Mesenteric fat pad (tissue), 1 donor: ENCODE measurements around the gene BNC2. TPM values are rescaled to one million over a fixed set of nuclear protein-coding genes. Genes with fewer than 3 reads are reported as not detected.
"Not testable (repeated sequence)": the region's sequence is repeated elsewhere in the genome, so short reads cannot be mapped to it uniquely, and the experiment has no call there.

ENCODE experiments used
- DNase-seq: peaks from one replicate; pipeline ENCODE4 v3.0.0-alpha.2; 2020; ENCODE audit warnings: low spot score
- total RNA-seq: library from RNA; stranded (reverse); fragmentation: NEBNext Ultra II Directional; extraction: Animal tissue kit (Norgen Biotek cat#: 25700); gene quantifications from one replicate; pipeline ENCODE4 v1.2.1, GENCODE V29; 2021
- donor health status: DM: yes; HTN: yes; CAD: no.

The BNC2 gene
- total RNA-seq, 1 donor from 2014 or later: 27.5 TPM

DNA sequence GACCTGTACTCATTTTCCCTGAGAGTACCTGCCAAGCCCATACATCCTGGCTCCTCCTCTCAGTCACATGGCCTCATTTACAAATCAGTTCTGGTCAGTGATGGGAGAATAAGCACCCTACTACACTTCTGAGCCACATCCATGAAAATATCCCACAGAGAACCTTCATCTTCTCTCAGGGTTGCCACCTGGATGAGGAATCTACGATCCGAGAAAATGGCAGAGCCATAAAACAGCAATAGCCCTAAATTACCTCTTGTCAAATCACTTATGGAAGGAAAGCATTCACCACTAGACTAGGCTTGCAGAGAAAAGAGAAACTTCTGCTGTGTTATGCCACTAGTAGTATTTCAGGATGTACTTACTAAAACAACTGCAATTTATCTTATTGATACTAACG is 324.8 kb downstream of the BNC2 start:
- DNase-seq: no peak

DNA sequence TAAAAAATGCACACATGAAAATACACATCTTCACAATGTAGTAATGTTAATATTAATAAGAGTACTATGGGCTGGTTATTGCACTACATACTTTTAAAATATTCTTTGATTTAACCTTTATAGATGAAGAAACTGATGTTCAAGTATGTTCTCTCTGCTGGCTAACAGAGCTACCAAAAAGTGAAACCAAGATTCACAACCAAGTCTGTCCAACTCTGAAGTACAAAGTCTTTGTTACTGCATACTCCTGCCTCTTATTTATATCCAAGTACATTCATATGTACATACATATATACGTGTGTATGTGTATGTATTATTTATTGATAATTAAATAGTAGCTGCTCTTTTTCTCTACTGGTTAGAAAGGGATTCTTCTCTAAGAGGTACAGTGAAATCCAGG is 325.6 kb downstream of the BNC2 start:
- DNase-seq: no peak

GRCh38 chr9:16543686-16544085 is 326.8 kb downstream of the BNC2 start:
- no peak for DNase-seq

DNA sequence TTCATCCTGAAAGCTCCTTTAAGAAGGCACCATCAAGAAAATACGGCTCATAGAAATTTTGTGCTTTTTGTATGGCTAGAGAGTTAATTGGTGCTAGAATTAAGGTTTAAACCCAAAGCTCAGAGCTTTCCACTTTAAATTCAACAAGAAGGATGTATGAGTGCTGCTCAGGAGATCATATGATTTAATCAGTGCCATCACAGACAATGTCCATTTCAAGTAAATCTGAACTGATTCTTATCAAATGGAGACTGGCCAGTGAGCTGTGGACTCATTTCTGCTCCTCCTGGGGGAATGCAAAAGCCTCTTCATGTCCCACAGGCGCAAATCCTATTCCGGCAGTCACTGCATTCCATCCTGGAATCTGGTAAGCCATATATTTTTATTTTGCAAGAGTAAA is 327.2 kb downstream of the BNC2 start:
- no peak for DNase-seq

- DNase-seq: no peak
Measured at GRCh38 chr9:16542290-16542689, 328.2 kb downstream of the BNC2 start.

DNA sequence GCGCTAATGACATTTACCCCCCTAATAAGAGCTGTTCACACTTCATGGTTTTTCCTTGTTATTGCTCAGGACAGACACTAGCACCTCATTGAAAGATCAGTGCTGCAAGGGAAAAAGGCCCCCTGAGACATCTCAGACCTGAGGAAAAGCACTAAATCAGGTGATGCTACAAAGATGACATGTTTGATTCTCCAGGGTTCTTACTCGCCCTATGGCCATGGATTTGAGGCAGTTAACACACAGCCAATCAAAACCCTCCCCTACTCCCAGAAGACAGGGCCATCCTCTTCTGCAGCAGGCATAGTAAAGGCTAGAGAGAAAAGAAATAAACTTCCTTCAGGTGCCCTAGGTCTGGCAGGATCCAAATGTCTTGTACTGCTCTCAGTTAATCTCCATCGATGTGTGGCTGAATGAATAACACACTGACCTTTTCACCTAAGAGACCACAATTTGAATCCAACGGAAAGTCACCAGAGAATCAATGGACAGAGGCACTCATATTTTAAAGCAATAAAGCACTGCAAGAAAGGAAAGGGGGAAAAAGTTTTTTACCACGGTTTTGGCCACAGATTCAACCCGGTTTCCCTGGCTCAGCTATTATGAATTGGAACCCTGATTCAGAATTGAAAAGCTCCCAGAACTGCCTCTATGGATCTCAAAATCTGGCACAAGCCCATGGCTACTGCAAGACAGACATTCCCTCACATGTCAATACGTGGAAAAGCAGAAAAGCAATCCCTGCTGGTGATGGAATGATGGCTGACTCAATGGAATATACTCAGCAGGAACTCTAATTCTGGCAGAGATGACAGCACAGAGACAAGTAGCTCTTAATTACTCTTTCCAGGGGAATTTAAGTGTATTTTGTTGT is 329.5 kb downstream of the BNC2 start:
- DNase-seq: no peak

DNA sequence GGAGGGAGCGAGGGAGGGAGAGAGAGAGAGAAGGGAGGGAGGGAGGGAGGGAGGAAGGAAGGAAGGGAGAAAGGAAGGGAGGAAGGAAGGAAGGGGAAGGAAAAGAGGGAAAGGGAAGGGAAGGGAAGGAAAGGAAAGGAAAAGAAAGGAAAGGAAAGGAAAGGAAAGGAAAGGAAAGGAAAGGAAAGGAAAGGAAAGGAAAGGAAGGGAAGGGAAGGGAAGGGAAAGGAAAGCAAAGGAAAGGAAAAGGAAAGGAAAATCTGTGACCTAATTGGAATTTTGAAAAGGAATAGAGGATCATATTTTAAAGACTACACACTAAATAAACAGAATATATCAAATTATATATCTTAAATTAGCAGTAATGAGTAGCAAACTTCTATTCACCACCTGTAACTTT is 330.8 kb downstream of the BNC2 start:
- not testable (repeated sequence) for DNase-seq

DNA sequence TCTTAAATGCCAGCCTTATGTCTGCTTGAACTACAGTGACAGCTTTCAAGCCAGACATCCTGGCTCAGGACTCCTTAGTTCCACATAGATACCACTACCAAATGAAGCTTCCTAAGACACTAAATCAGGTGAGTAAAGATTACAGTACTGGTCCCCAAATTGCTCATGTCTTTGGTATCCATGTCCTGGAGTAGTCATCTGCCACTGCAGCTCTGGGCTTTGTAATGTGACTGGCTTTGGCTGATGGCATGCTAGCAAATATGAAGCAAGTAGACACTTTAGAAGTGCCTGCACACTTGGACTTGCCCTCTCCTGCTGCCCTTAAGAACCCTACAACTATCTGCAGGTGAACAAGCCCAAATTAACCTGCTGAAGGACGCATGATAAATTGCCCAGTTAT is 334.9 kb downstream of the BNC2 start:
- DNase-seq: no peak

DNA sequence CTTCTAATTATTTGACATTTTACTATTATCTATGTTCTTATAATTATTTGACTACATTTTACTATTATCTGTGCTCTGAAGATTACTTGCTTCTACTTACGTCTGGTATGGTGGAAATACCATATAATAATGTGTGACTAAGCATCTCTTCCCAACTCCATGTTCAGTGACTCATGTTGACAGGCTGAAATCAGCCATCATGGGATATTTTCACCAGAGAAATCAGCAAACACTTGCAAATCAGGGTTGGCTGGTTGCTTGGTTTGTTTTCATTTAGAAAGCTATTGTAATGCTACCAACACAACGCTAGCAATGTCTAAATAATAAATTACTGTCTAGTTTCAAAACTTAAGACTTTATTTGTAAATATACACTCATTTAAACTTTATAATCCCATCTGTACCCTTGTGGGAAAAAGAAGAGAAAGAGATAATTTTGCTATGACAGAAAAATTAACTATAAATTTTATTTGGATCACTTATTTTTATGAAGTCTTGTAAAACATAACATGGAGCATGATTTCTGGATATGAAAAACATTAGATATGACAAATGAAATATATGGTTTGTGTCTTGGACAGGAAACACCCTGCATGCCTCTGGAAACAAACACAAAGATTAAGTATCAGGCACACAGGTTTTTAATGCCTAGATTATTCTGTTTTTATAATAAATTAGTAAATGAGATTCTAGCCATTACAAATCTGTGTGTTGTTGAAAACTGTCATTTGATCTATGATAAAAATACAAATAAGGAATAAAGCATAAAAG is 337.6 kb downstream of the BNC2 start:
- no peak for DNase-seq

DNA sequence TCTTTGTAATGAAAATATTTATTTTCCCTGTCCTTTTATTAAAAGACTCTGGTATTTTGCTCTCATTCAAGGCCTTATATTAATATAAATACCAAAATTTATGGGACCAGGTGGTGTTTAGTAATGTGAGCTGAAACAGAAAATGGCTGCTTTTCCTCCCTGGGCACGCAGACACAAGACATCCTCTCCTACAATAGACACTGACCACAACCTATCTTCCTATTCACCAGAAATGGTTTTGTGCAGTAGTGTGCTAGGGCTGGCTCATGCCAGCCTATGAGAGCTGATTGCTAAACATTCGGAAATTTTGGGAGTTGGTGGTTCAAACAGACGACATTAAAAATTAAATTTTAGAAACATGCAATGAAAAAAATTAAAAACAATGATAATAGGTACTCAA is 338.2 kb downstream of the BNC2 start:
- no peak for DNase-seq

DNA sequence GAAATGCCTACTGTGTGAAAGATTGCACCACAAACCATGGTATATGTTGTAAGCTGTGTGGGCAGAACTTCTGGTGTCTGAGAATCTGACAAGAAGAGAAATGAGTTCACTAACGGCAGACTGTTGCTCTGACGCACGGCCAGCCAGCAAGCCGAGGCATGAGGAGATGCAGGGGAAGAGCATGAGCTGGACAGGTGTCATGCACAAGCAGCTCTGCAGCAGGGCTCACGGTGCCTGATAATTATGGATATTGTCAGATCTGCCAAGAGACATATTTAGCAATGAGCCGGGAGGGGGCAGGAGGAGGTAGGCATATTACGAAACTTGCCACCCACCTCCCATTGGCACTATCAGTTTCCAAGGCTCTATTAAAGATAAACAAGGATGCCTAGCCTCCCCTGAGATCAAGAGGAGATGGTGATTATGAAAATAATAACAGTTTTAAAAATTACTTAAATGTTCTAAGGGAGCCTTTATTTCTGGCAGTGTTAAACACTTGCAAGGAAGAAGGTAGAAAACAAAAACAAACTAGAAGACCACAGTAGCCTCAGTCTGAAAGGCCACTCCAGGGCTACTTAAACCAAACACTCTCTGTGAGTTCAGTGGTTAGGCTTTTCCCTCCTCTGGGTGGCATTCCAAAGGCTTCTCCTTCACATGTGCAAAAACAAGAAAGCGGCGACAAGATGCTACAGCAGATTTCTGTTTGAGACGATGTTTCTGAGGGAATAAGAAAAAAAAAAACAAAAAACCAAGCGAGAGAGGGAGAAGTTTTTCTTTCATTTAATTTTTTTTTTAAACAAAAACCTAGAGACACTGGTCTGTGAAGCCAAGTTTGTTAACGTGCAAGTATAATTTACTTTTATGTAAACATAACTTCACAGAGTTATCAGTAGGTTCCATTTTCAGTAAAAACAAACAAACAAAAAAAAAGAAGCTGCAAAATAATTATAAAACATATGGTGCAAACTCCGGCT is 339.5 kb downstream of the BNC2 start:
- DNase-seq: no peak

DNA sequence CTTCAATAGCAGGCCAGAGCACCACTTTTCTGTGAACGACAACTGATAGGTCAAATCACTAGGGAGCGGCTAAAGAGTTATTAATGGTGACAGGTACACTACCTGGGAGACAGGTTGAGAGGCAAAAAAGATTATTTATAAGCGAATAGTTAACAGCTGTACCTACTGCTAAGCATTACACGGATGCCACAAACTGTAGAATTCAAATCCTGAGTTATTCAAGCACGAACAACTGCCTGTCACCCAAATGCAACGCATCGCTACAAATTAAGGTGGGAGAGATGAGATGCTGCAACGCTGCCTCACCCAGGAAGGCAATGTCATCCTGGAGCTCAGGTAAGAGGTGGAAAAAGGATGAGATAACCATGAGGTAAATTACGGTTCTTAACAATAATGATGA is 342.9 kb downstream of the BNC2 start:
- DNase-seq: no peak

- DNase-seq: no peak
Measured at GRCh38 chr9:16526380-16526779, 344.1 kb downstream of the BNC2 start.

DNA sequence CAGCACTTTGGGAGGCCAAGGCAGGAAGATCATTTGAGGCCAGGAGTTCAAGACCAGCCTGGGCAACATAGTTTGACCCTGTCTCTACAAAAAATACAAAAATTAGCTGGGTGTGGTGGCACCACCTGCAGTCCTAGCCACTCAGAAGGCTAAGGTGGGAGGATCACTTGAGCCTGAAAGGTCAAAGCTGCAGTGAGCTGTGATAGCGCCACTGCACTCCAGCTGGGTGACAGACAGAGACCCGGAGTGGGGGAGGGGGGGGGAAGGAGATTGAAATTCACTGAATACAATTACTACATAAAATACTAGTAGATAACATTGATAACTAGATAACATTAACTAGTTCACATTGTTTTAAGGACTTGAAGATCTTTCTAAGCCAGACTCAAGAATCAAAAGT is 345.6 kb downstream of the BNC2 start:
- no peak for DNase-seq

DNA sequence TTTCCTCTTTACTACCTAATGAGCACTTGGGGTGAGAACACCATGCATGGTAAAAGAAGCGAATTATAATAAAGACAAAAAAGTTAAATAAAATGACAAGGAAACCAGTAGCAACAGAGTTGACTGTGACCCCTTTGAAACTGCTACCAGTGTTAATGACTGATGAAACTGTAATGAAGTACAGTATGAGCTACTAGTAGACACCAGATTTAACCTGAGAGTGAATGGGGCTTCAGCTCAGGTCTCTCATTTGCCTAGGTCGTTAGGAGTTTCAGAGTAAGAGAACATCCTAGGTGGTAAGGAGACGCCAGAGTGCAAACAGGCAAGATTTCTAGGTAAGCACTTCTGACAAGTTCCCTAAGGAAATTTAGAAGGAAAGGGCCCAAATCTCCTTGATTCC is 346.4 kb downstream of the BNC2 start:
- no peak for DNase-seq

DNA sequence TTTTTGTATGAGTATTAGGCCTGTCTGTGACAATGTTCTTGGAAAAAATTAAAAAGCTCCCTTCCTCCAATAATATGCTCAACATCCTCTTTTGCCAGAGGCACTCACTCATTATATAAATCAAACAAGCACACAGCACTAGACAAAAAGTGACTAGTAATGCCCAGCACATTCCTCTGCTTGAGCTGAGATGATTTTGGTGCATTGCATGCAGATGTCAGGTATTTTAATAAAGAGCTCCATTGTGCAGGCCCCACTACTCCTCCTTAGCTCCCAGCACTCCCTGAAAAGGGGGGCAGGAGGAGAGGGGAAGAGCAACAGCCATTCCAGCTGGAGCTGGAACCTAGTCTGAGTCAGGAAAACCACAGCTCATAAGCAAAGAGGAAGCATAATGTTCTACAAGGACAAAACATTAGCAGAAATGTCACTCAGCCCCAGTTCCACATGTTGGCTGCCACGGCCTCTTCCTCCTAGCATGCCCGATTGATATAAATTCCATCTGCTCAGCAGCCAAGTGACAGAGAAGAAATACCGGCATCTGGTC is 348.5 kb downstream of the BNC2 start:
- DNase-seq: no peak

DNA sequence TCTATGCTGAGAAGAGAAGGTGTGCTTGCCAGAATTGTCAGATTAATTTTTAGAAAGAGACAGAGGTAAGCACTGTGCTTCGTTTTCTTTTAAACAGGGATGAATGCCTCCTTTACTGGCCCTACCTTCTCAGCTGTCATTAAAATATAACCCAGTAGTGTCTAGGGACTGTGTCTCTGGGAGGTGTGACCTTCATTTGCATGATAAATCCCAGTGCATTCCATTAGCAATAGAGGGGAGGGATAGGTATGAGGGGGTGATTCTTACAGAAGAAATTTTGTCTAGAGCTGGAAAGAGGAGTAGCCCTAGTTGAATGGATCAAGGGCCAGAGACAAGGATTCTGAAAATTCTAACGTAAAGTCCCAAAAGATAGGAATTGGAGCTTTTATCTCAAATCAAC is 351.5 kb downstream of the BNC2 start:
- no peak for DNase-seq

- no peak for DNase-seq
Measured at GRCh38 chr9:16516891-16517290, 353.6 kb downstream of the BNC2 start.

- no peak for DNase-seq
Measured at GRCh38 chr9:16515879-16516301, 354.6 kb downstream of the BNC2 start.

- DNase-seq: no peak
Measured at GRCh38 chr9:16515207-16515606, 355.3 kb downstream of the BNC2 start.

GRCh38 chr9:16514131-16514530 is 356.3 kb downstream of the BNC2 start:
- no peak for DNase-seq
